KOPT-K1 (cell line): ENCODE results near the gene CST3.
"Not testable (repeated sequence)": the region's sequence is repeated elsewhere in the genome, so short reads cannot be mapped to it uniquely, and the experiment has no call there.

Experiments
- H3K27ac ChIP-seq: fragments of 200-600 bp; sonication (generic); 2 replicates; pipeline ENCODE4 v1.5.1; 2016; ENCODE audit warnings: antibody characterized with exemption, mild to moderate bottlenecking, low read depth, low read length; ENCODE audit not compliant: poor library complexity, severe bottlenecking
- H3K36me3 ChIP-seq: fragments of 200-600 bp; sonication (generic); 2 replicates; pipeline ENCODE4 v1.5.1; 2017; ENCODE audit warnings: antibody characterized with exemption, mild to moderate bottlenecking, low read length, moderate library complexity; ENCODE audit not compliant: insufficient read depth
- H3K9me3 ChIP-seq: fragments of 200-600 bp; sonication (generic); 2 replicates; pipeline ENCODE4 v1.5.1; 2017; ENCODE audit warnings: antibody characterized with exemption, low read length, mild to moderate bottlenecking; ENCODE audit not compliant: insufficient read depth, poor library complexity, severe bottlenecking

The CST3 gene

DNA sequence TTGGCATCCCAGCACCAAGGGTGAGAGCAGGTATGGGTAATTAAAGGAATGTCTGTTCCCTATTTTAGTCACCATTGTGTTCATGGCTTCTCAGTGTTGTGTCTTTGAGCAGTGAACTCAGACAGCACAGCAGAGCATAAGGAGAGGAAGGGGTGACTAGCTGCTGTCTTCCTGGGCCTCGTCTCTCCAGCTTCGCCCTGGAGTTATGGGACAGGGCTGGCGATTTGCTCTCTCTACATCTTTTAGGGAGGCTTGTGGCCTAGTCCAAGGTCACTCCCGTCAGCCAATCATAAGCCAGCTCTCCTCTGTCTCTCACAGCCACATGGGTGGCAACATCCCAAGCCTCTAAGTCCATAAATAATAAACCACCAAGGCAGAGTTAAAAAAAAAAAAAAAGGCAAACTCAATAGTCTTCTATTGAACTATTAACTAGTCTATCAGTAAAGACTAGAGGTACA, 7.3 kb downstream of the CST3 start:
- no peak overlapping the region for H3K27ac ChIP-seq
- no peaks in the 10 kb centered on the region for H3K9me3 ChIP-seq
- H3K36me3 ChIP-seq: no peaks in the 10 kb centered on the region

DNA sequence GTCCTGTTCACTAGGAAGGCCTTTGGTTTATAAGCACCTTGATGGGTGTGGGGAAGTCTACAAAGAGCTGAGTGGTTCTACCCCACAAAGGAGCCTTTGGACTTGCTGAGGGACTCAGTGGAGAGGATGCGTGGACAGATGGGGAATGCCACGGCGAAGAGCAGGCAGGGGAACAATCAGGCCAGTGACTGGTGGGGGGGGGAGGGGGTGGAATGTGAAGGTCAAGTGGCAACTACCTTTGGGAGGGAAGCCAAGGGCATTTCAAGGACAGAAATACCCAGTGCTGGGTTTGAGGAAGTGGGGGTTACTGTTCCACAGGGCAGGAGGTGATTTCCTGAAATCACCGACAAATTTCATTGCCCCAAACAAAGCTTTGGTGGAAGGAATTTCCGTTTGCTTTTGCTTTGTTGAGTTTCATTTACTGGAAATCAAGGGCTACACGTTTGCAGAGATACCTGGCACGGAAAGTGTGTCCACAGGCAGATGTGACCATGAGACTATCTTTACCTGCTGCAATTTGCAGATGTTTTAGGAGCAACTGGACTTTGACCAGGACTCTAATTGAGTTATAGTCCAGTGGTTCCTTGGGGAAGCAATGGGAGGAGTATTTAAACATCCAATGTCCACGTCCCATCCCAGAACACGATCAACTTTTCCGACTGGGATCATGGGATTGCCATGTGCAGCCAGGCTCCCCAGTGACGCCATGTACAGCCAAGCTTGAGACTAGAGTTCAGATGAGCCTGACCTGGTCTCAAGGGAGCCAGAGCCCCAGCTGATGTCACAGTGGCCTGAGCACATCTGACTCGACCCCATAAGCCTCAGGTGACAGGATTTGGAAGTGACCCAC, 8.0 kb downstream of the CST3 start:
- Histone ChIP-seq H3K9me3 (no peaks in the 10 kb centered on the region), H3K27ac (no peak overlapping the region), H3K36me3 (no peaks in the 10 kb centered on the region)

DNA sequence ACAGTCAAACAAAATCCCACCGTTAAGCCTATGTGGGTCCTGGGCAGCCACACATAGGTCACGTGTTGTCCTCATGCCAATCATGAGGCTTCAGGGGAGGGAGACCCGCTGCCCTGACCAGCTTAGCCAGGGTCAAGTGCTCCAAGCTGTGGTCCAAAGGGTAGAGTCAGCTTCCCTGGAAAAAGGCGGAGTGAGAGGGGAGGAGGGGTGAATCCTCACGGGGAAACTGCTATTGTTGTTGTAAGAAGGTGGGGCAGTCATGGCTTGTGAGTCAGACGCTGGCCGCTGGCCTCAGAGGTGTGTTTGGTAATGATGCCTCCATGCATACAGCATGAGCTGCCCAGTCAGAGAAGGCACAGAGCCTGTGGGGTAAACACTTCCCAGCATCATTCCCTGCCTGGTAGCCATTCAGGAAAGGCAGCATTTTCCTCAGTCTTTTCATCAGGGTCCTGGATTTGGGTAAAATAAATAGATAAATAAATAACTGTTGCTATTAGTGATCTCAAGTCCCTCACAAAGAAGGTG, 8.7 kb downstream of the CST3 start:
- H3K36me3 ChIP-seq: no peaks in the 10 kb centered on the region
- H3K27ac ChIP-seq: no peak overlapping the region
- no peaks in the 10 kb centered on the region for H3K9me3 ChIP-seq

DNA sequence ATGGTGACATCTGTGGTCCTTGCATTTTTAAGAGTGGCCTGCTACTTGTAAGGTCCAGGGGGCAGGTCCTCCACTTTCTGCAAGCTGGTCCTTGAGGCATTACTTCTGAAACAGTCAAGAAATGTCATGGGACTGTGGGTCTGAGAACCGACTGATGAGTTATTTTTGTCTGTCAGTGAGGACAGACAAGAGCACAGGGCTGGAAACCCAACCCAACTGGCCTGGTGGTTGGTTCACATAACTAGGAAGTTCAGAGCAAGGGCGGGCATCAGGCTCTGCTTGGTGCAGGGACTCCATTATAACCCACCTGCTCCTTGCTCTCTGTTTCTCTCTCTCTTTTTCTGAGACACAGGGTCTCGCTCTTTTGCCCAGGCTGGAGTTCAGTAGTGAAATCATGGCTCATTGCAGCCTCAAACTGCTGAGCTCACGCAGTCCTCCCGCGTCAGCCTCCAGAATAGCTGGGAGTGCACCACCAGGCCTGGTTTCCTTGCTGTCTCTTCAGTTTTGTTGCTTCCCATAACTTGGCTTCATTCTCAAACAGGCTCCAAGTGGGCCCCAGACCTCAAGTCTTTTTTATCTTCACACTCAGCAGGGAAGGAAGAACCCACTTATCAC, 9.2 kb downstream of the CST3 start:
- no peaks in the 10 kb centered on the region for H3K36me3 ChIP-seq
- H3K9me3 ChIP-seq: no peaks in the 10 kb centered on the region
- no peak overlapping the region for H3K27ac ChIP-seq

DNA sequence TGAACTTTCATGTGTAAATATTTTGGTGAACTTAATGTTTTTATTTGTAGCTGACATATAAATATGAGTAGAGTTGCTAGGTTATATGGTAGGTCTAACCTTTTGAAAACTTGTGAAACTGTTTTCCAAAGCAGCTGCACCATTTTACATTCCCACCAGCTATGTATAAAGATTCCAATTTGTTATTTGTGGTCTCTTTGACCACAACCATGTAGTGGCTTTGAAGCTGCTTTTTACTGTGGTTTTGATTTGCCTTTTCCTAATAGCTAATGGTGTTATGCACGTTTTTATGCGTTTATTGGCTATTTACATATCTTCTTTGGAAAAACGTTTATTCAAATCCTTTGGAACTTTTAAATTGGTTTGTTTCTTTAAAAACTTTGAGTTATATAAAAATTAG, 10.3 kb downstream of the CST3 start:
- no peaks in the 10 kb centered on the region for H3K36me3 ChIP-seq
- no peaks in the 10 kb centered on the region for H3K9me3 ChIP-seq

DNA sequence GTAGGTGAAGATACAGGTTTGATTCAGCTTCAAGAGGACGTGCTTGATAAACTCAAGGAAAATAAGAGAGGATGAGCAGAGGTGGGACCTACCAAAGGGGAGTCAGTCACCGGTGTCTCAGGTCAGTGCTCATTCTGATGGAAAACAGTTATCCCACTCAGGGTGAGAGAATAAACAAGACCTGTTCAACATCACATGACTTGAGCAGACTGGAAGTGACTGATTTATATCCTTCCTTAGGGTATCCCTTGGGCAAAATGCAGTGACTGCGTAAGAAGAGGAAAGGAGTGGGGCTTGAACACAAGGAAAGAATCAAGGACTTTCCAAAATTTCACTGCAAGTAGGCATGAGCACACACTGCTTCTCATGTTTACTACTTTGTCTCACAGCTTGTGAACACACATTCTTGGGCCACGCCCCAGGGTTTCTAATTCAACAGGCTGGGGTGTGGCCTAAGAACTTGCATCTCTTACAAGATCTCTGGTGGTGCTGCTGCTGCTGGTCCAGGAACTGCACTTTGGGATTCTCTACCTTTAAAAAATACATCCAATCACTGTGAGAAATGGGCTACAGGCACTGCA, 11.6 kb downstream of the CST3 start:
- Histone ChIP-seq H3K36me3 (no peaks in the 10 kb centered on the region), H3K27ac (no peak overlapping the region), H3K9me3 (no peaks in the 10 kb centered on the region)

More for the DNA sequence above, 10.3 kb downstream of the CST3 start:
- no peak overlapping the region for H3K27ac ChIP-seq

DNA sequence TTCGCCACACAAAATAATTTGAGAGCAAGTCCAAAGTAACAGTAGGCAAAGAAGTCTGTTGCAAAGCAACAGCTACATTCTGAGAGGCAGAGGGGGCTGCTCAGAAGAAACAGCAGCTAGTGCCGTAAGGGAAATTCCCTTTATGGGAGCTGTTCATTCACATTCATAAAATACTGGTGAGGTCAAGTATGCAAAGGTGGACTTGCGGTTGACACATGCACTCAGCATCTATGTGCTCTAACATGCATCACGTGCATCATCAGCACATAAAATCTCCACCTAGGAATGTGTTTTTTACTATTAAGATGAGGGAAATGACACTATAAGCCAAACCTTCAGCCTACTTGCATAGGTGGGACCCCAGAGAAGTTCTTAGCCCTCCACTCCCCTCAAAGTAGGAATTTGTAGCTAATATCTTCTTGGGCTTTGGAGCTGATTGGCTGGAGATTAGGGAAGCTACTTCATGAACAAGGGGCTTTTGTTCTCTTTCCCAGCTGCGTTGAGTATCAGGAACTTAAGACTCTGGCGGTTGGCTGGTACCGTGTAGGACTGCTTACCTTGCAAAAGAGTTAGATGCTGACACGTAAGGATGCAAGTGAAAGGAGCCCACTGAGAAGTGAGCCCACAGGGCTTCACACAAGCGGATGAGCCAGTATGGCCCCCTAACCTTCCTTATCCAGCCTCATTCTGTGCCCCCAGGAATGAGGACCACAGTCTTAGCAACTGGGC, 12.4 kb downstream of the CST3 start:
- Histone ChIP-seq H3K36me3 (no peaks in the 10 kb centered on the region), H3K27ac (no peak overlapping the region), H3K9me3 (no peaks in the 10 kb centered on the region)

DNA sequence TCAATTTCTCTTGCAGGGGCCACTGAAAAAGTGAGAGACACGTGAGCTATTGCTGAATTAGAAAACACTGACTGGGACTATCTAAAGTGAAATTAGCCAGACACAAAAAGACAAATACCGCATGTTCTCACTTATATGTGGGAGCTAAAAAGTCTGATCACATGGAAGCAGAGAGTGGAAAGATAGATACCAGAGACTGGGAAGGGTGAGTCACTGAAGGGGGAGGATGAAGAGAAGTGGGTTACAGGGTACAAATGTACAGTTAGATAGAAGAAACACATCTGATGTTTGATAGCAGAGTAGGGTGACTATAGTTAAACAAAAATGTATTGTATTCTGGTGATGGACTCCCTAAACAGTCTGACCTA, 13.4 kb downstream of the CST3 start:
- no peak overlapping the region for H3K27ac ChIP-seq
- H3K36me3 ChIP-seq: no peaks in the 10 kb centered on the region
- no peaks in the 10 kb centered on the region for H3K9me3 ChIP-seq

DNA sequence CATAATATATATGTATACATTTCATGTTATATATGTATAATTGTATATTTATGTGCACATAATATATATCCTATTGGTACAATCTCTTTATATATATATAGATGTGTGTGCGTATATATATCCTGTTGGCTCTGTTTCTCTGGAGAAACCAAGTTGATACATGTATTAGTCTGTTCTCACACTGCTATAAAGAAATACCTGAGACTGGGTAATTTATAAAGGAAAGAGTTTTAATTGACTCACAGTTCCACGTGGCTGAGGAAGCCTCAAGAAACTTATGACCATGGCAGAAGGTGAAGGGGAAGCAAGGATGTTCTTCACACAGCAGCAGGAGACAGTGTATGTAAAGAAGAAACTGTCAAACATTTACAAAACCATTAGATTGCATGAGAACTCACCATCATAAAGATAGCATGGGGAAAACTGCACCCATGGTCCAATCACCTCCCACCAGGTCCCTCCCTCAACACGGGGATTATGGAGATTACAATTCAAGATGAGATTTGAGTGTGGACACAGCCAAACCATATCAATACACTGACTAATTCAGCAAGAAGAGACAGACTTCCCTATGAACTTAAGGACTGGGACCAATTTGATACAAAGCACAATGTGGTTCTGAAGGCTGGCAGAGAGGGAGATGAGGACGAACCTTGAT, 14.0 kb downstream of the CST3 start:
- Histone ChIP-seq H3K9me3 (no peaks in the 10 kb centered on the region), H3K27ac (no peak overlapping the region), H3K36me3 (no peaks in the 10 kb centered on the region)

DNA sequence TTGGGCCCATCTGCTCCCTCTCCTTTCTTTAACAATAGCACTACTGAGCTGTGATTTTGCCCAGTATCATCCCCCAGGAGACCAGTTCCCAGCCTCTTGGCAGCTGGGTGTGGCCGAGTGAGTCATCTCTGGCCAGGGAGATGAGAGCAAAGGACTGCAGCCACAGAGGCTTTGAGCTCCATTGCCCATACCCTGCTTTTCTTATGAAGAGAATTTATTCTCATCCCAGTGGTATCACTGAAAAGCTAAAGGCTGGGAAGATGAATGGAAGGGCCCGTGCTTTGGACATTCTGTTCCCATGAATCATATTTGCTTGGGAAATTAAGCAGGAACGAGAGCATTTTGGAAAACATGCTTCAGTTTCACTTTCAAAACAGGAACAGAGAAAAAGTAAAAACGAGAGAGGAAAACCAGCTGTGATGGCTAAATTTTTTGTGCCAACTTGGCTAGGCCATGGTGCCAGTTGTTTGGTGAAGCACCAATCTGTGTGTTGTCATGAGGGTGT, 14.9 kb downstream of the CST3 start:
- no peaks in the 10 kb centered on the region for H3K36me3 ChIP-seq
- H3K9me3 ChIP-seq: no peaks in the 10 kb centered on the region
- no peak overlapping the region for H3K27ac ChIP-seq

DNA sequence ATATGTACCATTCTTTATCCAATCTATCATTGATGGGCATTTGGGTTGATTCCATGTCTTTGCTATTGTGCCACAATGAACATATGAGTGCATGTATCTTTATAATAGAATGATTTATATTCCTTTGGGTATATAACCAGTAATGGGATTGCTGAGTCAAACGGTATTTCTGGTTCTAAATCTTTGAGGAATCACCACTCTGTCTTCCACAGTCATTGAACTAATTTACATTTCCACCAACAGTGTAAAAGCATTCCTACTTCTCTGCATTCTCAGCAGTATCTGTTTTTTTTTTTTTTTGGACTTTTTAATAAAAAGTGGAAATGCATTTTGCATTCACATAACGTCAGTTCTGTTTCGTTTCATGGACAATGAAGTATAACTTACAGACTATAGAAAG, 15.4 kb downstream of the CST3 start:
- not testable (repeated sequence) for H3K9me3 ChIP-seq, H3K27ac ChIP-seq, H3K36me3 ChIP-seq

DNA sequence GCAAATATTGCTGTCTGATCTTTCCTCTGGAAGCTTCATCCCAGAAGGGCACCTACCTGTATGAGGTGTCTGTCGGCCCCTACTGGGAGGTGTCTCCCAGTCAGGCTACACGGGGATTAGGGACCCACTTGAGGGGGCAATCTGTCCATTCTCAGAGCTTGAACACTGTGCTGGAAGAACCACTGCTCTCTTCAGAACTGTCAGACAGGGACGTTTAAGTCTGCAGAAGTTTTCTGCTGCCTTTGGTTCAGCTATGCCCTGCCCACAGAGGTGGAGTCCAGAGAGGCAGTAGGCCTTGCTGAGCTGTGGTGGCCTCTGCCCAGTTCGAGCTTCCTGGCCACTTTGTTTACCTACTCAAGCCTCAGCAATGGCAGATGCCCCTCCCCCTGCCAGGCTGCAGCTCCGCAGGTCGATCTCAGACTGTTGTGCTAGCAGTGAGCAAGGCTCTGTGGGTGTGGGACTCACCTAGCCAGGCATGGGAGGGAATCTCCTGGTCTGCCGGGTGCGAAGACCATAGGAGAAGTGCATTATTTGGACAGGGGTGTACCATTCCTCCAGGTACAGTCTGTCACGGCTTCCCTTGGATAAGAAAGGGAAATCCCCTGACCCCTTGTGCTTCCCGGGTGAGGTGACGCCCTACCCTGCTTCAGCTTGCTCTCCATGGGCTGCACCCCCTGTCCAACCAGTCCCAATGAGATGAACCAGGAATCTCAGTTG, 16.9 kb downstream of the CST3 start:
- H3K36me3 ChIP-seq, H3K27ac ChIP-seq, H3K9me3 ChIP-seq: not testable (repeated sequence)

DNA sequence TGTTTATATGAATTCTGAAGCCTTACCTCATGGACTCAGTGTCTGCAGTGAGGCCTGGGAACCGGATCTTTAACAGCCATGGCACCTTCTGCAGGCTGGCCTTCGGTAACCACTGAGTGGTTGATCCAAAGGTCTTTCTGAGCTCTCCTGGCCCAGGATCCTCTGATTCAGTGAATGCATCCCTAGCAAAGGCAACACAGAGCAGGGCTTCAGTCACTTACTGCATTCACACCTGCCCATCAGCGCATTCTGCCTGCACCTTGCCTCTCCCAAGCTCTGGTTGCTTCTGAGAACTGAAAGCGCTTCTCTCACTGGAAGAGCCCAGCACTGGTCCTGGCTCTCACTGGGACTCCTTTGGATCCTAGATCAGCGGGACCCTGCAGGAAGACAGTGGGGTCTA, 23.6 kb downstream of the CST3 start:
- Histone ChIP-seq H3K27ac (no peak overlapping the region), H3K9me3 (no peaks in the 10 kb centered on the region), H3K36me3 (no peaks in the 10 kb centered on the region)

DNA sequence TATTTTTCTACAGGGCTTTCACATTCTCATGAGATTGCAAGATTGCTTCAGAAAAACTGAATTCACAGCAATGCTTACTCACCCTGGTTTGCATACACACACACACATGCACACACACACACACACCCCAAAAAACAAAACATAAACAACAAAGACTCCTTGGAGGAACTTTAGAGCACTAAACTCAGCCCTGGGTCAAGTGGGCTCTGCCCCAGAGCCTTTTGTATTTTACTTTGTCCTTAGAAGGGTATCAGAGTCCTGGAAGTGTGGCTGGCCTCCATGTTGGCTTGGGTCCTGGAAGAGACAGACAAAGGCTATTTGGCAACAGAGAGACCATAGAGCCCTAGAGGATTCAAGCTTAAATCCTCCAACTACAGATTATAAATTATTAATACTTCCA, 24.1 kb downstream of the CST3 start:
- Histone ChIP-seq H3K27ac (no peak overlapping the region), H3K9me3 (no peaks in the 10 kb centered on the region), H3K36me3 (no peaks in the 10 kb centered on the region)
